A673 (cell line): Measurements from ENCODE around the gene WDR53. TPM values are rescaled to one million over a fixed set of nuclear protein-coding genes. Genes with fewer than 3 reads are reported as not detected.
"Not testable (repeated sequence)": the region's sequence is repeated elsewhere in the genome, so short reads cannot be mapped to it uniquely, and the experiment has no call there.

Experiments used
- BruUV-seq: library from RNA; stranded (reverse); fragments of 400-500 nt; replicated peaks from 2 replicates; lab custom pipeline; 2021; lab: Mats Ljungman, UMichigan
- CTCF ChIA-PET: fragments of 300-600 bp; sonication (Branson Sonifier 250); formaldehyde crosslinking; loops from one replicate; lab custom pipeline; 2022; ENCODE audit warnings: antibody characterized with exemption; lab: Charles Lee
- POLR2A ChIA-PET: fragments of 300-600 bp; sonication (Branson Sonifier 250); formaldehyde crosslinking; loops from one replicate; lab custom pipeline; 2022; ENCODE audit warnings: antibody characterized with exemption; ENCODE audit not compliant: low non-redundant PET; lab: Charles Lee
- DNase-seq: peaks from one replicate; pipeline ENCODE4 v3.0.0-alpha.2; 2015; ENCODE audit warnings: low spot score
- H3K27ac ChIP-seq: fragments of 200-600 bp; sonication (generic); 2 replicates; pipeline ENCODE4 v1.5.1; 2016; ENCODE audit warnings: mixed run types, low read depth, mild to moderate bottlenecking, mixed read lengths, antibody characterized with exemption, low read length; ENCODE audit not compliant: poor library complexity, severe bottlenecking
- H3K27me3 ChIP-seq: fragments of 200-600 bp; sonication (generic); replicated peaks from 2 replicates; pipeline ENCODE4 v1.6.1; 2017; ENCODE audit warnings: mixed run types, low read depth, mild to moderate bottlenecking, mixed read lengths, antibody characterized with exemption, low read length; ENCODE audit not compliant: insufficient read depth, poor library complexity
- H3K36me3 ChIP-seq: fragments of 200-600 bp; sonication (generic); 2 replicates; pipeline ENCODE4 v1.6.1; 2016; ENCODE audit warnings: mixed run types, mild to moderate bottlenecking, mixed read lengths, antibody characterized with exemption, low read length; ENCODE audit not compliant: insufficient read depth, poor library complexity, severe bottlenecking
- H3K4me1 ChIP-seq: fragments of 200-600 bp; sonication (generic); 2 replicates; pipeline ENCODE4 v1.6.1; 2017; ENCODE audit warnings: mixed run types, mild to moderate bottlenecking, mixed read lengths, antibody characterized with exemption, low read length; ENCODE audit not compliant: insufficient read depth, poor library complexity, severe bottlenecking
- H3K4me3 ChIP-seq: fragments of 200-600 bp; sonication (generic); 2 replicates; pipeline ENCODE4 v1.5.1; 2016; ENCODE audit warnings: low read depth, mixed run types, mild to moderate bottlenecking, mixed read lengths, low read length; ENCODE audit not compliant: poor library complexity, severe bottlenecking
- H3K9me3 ChIP-seq: fragments of 200-600 bp; sonication (generic); 2 replicates; pipeline ENCODE4 v1.6.1; 2016; ENCODE audit warnings: mixed run types, low read depth, mild to moderate bottlenecking, mixed read lengths, antibody characterized with exemption, low read length; ENCODE audit not compliant: poor library complexity, severe bottlenecking
- EZH2 ChIP-seq: fragments of 200-600 bp; sonication (generic); IDR thresholded peaks from 2 replicates; pipeline ENCODE4 v1.6.1; 2017; ENCODE audit warnings: borderline replicate concordance, low read depth, mild to moderate bottlenecking, mixed read lengths, antibody characterized with exemption, low read length; ENCODE audit not compliant: poor library complexity, severe bottlenecking
- intact Hi-C: fragments of 100-400 bp; cut with micrococcal nuclease; formaldehyde crosslinking; loops from one replicate; pipeline ENCODE4 v1.10.0; 2022; ENCODE audit not compliant: unreplicated experiment
- total RNA-seq: library from RNA; stranded (reverse); gene quantifications from 2 replicates; pipeline ENCODE4 v1.2.3, GENCODE V29; 2021
- TF ChIP-seq, protein P1 (sequence below): fragments of 300-800, 200-600 bp; sonication (generic); conservative IDR thresholded peaks from 2 replicates; pipeline ENCODE4 v1.5.1; 2017; ENCODE audit warnings: low read depth, mild to moderate bottlenecking, antibody characterized with exemption, low read length, moderate library complexity, mixed read lengths

The WDR53 gene
- total RNA-seq, 1 experiment from 2014 or later, result 23.1 TPM

DNA sequence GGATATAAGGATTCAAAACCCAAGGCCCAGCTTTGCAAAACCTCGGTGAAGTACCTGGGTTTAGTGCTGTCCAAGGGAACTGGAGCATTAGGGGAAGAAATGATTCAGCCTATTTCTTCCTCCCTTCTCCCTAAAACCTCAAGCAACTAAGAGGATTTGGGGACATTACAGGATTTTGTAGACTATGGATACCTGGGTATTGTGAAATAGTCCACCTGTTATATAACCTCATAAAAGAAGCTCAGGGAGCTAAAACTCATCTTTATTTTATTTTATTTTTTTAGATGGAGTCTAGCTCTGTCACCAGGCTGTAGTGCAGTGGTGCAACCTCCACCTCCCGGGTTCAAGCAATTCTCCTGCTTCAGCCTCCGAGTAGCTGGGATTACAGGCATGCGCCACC is 44.5 kb downstream of the WDR53 start:
- no peaks in the 10 kb centered on the region for H3K27me3 ChIP-seq
- peaks cover 23% of the 10 kb centered on the region for H3K9me3 ChIP-seq
- DNase-seq, result no peak
- no peaks in the 10 kb centered on the region for H3K4me1 ChIP-seq
- CTCF ChIA-PET, result interaction anchor here (1.0 to 1.7 kb wide), 3 partner anchors 256 to 270 kb away, joined by 4 to 7 read pairs (median 5); no protein-coding TSS in a partner anchor
- H3K36me3 ChIP-seq, result no peaks in the 10 kb centered on the region
- no peak overlapping the region for H3K27ac ChIP-seq
- no TSS peak for BruUV-seq
- no peak for TF ChIP-seq EZH2
- TF ChIP-seq, protein P1, sequence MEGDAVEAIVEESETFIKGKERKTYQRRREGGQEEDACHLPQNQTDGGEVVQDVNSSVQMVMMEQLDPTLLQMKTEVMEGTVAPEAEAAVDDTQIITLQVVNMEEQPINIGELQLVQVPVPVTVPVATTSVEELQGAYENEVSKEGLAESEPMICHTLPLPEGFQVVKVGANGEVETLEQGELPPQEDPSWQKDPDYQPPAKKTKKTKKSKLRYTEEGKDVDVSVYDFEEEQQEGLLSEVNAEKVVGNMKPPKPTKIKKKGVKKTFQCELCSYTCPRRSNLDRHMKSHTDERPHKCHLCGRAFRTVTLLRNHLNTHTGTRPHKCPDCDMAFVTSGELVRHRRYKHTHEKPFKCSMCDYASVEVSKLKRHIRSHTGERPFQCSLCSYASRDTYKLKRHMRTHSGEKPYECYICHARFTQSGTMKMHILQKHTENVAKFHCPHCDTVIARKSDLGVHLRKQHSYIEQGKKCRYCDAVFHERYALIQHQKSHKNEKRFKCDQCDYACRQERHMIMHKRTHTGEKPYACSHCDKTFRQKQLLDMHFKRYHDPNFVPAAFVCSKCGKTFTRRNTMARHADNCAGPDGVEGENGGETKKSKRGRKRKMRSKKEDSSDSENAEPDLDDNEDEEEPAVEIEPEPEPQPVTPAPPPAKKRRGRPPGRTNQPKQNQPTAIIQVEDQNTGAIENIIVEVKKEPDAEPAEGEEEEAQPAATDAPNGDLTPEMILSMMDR, result no peak
- intact Hi-C loops, result no loop called here
- POLR2A ChIA-PET, result no interaction called here
- H3K4me3 ChIP-seq, result no peak overlapping the region

DNA sequence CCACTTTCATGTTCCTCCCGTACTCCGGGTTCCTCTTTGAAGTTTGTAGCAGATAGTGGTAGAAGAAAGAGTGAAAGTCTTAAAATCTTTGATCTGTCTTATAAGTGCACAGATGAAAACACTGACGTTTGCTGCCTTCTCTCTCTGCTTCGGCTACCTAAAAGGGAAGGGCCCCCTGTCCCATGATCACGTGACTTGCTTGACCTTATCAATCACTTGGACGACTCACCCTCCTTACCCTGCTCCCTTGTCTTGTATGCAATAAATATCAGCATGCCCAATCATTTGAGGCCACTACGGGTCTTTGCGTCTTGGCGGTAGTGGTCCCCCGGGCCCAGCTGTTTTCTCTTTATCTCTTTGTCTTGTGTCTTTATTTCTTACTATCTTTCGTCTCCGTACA is 47.1 kb downstream of the WDR53 start:
- POLR2A ChIA-PET, result interaction anchor here (0.6 kb wide), 1 partner anchor 150 kb away, joined by 3 read pairs; no protein-coding TSS in a partner anchor
- intact Hi-C loops, H3K27me3 ChIP-seq, H3K27ac ChIP-seq, H3K36me3 ChIP-seq, CTCF ChIA-PET, BruUV-seq, DNase-seq, H3K4me3 ChIP-seq, H3K4me1 ChIP-seq: not testable (repeated sequence)
- peaks cover 41% of the 10 kb centered on the region for H3K9me3 ChIP-seq

DNA sequence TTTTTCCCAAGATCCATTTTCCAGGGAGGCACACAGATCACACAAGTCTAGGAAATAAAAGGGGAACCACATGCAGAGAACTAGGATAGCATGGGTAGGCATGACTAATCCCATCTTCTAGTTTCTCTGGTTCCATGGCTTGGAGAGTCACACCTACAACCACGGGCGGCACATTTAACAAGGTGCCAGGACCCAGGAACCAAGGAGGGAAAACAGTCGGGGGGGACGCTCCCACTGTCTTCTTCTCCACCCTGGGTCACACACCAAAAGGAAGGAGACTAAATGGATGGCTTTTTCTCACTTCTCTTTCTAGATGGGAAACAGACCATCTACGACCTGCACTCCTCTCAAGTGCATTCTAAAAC is 48.7 kb downstream of the WDR53 start:
- ChIA-PET CTCF (interaction anchor here (1.0 to 1.5 kb wide), 3 partner anchors 33 to 447 kb away, joined by 3 read pairs; no protein-coding TSS in a partner anchor), POLR2A (no interaction called here)
- intact Hi-C loops, result loop anchor here (2.0 kb wide), 1 partner anchor 267 kb away; no protein-coding TSS in a partner anchor
- H3K27ac ChIP-seq, result no peak overlapping the region
- no peak overlapping the region for H3K4me3 ChIP-seq
- H3K36me3 ChIP-seq, result no peaks in the 10 kb centered on the region
- no TSS peak for BruUV-seq
- H3K4me1 ChIP-seq, result no peaks in the 10 kb centered on the region
- DNase-seq, result no peak
- no peaks in the 10 kb centered on the region for H3K27me3 ChIP-seq
- TF ChIP-seq, protein P1, result no peak
- no peak for TF ChIP-seq EZH2
- H3K9me3 ChIP-seq, result peaks cover 41% of the 10 kb centered on the region
